ENCODE measurements around the gene GALNTL6.
"Not testable (repeated sequence)": the region's sequence is repeated elsewhere in the genome, so short reads cannot be mapped to it uniquely, and the experiment has no call there.

The GALNTL6 gene

DNA sequence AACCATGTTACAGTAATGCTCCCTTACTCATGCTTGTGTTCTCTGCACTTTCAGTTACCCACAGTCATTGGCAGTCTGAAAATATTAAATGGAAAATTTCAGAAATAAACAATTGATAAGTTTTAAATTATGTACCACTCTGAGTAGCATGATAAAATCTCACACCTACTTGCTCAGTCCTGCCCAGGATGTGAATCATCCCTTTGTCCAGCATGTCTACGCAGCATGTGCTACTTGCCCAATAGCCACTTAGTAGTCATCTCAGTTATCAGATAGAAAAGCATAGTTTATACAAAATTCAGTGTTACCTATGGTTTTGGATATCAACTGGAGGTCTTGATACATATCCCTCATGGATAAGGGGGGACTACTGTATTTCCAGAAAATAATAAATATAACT lies 577.1 kb downstream of the GALNTL6 start:
- DNase-seq (ENCODE audit: low read depth in 2 of 2), result no peak

DNA sequence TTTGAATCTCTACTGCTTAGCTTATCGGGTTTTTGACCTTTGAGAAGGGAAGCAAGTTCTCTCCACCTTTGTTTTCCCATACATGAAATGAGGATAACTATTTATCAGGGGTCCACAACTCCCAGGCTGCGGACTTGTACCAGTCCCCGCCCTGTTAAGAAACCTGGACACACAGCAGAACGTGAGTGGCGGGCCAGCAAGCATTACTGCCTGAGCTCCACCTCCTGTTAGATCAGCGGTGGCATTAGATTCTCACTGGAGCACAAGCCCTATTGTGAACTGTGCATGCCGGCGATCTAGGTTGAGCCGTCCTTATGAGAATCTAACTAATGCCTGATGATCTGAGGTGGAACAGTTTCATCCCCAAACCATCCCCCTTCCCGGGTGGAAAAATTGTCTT lies 579.5 kb downstream of the GALNTL6 start:
- no peak for DNase-seq (ENCODE audit: low read depth in 2 of 2)

- DNase-seq (ENCODE audit: low read depth in 2 of 2), result no peak
These were observed 580.0 kb downstream of the GALNTL6 start for GRCh38 chr4:172393220-172393619.

DNA sequence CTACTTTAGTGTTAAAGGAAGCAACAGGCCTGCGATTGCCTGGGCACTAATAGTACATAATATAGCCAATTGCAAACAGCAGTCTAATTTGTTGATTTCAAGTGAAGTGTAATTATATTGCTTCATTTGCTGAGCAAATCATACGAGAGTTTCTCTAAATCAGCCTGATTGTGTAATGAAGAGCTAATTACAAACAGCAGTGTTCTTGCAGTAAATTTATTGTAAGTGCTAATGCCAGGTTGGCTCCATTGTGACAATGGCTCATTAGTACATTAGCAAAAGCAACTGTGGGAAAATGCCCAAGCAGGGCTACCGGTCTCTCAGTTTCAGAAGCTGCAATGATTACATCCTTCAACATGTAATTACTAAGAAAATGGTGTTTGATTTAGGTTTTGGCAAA lies 591.5 kb downstream of the GALNTL6 start:
- DNase-seq (ENCODE audit: low read depth in 2 of 2), result no peak

- DNase-seq (ENCODE audit: low read depth in 2 of 2), result no peak
These were observed 597.2 kb downstream of the GALNTL6 start for GRCh38 chr4:172410363-172410762.

GRCh38 chr4:172411149-172411548 lies 597.9 kb downstream of the GALNTL6 start:
- no peak for DNase-seq (ENCODE audit: low read depth in 2 of 2)

GRCh38 chr4:172412851-172413580 lies 599.8 kb downstream of the GALNTL6 start:
- DNase-seq (ENCODE audit: low read depth in 2 of 2), result no peak

DNA sequence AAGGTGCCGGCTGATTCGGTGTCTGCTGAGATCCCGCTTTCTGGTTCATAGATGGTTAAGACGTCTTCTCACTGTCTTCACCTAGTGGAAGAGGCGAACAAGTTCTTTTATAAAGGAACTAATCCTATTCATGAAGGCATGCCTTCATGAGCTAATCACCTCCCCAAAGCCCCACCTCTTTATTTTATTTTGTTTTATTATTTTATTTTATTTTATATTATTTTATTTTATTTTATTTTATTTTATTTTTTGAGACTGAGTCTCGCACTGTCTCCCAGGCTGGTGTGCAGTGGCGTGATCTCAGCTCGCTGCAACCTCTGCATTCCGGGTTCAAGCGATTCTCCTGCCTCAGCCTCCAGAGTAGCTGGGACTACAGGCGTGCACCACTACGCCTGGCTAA lies 615.8 kb downstream of the GALNTL6 start:
- not testable (repeated sequence) for DNase-seq (ENCODE audit: low read depth in 2 of 2)

DNA sequence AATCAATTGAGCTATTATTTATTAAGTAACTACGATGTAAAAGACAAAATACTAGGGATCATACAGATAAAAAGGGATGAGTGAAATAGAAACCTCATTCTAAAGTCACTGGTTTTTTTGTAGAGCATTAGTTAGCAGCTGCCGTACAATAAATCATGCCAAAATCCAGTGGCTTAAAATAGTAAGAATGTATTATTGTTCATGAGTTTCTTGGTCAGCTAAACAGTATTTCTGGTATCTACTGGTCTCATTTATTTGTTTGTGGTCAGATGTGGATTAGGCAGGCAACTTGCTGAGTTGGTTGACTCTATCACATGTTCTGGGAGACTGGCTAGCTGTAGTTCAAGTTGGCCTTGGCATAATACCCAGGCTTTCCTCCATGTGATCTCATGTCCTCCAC lies 667.3 kb downstream of the GALNTL6 start:
- DNase-seq (ENCODE audit: low read depth in 2 of 2), result no peak

DNA sequence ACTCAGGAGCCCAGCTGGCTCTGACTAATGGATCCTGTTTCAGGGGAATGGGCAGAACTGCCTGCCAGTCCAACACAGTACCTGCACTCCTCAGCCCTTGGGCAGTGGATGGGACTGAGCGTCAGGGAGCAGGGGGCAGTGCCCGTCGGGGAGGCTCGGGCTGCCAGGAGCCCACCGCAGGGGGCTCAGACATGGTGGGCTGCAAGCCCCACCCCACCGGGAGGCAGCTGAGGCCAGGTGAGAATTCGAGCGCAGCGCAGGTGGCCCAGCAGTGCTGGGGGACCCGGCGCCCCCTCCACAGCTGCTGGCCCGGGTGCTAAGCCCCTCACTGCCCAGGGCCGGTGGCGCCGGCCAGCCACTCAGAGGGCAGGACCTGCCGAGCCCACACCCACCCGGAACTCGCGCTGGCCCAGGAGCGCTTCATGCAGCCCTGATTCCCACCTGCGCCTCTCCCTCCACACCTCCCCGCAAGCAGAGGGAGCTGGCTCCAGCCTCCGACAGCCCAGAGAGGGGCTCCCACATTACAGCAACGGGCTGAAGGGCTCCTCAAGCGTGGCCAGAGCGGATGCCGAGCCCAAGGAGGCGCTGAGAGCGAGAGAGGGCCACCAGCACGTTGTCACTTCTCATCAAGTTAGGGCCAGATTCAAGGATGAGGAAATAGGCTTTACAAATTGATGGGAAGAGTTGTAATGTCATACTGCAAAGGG lies 668.8 kb downstream of the GALNTL6 start:
- DNase-seq (ENCODE audit: low read depth in 2 of 2), result no peak

- no peak for DNase-seq (ENCODE audit: low read depth in 2 of 2)
These were observed 671.8 kb downstream of the GALNTL6 start for GRCh38 chr4:172485007-172485406.

GRCh38 chr4:172486531-172486930 lies 673.3 kb downstream of the GALNTL6 start:
- DNase-seq (ENCODE audit: low read depth in 2 of 2), result no peak

DNA sequence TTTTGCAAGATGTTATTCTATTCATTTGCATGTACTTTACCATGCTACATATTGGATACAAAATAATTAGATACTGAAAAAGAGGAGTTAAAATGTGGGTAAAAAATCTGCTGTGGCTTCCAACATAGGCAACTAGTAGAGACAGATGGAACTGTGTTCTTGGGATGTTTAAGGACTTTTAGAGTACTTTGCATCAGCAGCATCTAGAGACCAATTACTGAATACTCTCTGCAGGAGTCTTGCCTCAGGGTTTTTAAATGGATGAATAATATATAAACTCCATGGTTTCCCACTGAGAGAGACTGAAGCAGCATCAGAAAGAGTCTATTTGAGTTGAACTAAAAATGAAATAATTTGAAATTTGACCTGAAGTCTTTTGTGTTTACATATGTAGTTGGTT lies 676.7 kb downstream of the GALNTL6 start:
- DNase-seq (ENCODE audit: low read depth in 2 of 2), result no peak

DNA sequence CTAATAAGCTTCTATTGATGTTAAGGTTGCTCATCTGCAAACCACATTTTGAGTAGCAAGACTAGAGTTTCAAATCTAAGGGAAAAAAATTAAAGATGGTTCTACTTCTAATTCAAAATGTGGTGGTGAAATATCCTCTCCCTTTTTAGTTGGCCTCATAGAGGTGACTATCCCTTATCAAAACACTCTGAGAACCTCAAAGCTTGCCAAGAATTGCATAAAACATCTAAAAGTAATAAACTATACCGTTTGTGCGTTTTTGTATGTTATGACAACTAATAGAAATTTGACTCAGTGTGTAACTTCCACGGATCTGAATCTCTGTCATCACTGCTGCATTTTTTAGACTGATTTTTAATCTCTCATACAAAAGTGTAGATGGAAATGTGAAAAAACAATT lies 682.6 kb downstream of the GALNTL6 start:
- no peak for DNase-seq (ENCODE audit: low read depth in 2 of 2)

DNA sequence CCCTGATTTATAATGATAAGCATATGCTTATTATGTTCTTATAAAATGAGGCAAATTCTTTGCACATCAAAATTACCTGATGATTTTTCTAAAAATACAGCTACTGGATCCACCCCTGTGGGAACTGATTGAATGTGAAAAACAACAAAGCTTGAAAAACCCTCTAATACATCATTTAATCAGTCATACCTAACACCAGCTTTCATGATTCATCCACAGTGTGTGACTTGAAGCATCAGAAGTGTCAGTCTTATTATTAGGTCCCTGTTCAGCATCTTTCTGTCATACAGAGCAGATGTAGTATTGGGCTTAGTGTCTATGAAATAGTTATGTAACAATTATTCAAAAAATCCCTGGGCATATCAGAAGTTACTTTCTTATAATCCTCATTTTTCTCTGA lies 684.1 kb downstream of the GALNTL6 start:
- no peak for DNase-seq (ENCODE audit: low read depth in 2 of 2)

- DNase-seq (ENCODE audit: low read depth in 2 of 2), result no peak
These were observed 700.8 kb downstream of the GALNTL6 start for GRCh38 chr4:172514011-172514410.

GRCh38 chr4:172514801-172515200 lies 701.6 kb downstream of the GALNTL6 start:
- DNase-seq (ENCODE audit: low read depth in 2 of 2), result no peak

GRCh38 chr4:172515266-172515879 lies 702.2 kb downstream of the GALNTL6 start:
- no peak for DNase-seq (ENCODE audit: low read depth in 2 of 2)

DNA sequence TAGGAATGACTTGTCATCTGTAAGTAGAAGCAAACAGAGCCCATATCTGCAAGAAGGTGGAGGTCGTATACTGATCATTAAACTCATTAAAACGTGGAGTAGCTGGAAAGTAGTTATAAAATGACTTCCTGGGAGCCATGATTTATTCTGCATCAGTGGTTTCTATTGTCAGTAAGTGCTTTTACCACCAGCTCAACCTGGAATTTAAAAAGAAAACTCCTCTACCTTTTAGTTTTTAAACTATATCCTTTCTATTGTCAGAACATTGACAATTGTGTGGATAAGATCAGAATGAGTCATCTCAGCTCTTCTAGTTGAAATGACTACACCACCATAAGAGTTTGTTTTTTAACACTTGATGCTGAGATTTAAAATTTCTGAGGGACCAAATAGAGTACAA lies 704.2 kb downstream of the GALNTL6 start:
- DNase-seq (ENCODE audit: low read depth in 2 of 2), result no peak

- no peak for DNase-seq (ENCODE audit: low read depth in 2 of 2)
These were observed 708.0 kb downstream of the GALNTL6 start for GRCh38 chr4:172521248-172521647.

- no peak for DNase-seq (ENCODE audit: low read depth in 2 of 2)
These were observed 708.5 kb downstream of the GALNTL6 start for GRCh38 chr4:172521680-172522079.

DNA sequence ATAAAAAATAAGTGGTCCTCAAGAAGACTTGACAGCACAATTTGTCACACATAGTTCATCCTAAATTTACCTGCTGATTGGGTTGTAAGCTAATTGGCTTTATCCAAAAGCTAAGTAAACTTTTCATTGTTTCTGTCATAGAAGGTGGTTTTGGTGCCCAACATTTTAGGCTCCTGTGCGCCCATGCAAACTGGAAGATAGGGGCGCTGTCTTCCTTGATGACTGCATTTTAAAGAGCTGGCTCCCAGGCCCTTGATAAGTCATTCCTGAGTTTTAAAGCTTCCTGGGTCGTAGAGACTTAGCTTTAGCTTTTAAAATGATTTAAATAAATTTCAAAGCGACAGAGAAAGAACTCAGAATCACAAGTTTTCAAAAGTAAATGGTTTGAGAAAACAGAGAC lies 730.0 kb downstream of the GALNTL6 start:
- no peak for DNase-seq (ENCODE audit: low read depth in 2 of 2)

GRCh38 chr4:172546782-172547181 lies 733.6 kb downstream of the GALNTL6 start:
- no peak for DNase-seq (ENCODE audit: low read depth in 2 of 2)

Data from stimulated activated CD4-positive, alpha-beta T cell treated with anti-CD3 and anti-CD28 coated beads, Interleukin-15, amount 100 ng/mL, for 48 hours (primary cell).